Uterus (tissue), 2 donors: ENCODE measurements around the gene FBRS.

Experiments used
- POLR2A ChIP-seq, 2 donors: fragments of 450-650 bp; IDR thresholded peaks; one replicate each; pipeline ENCODE4 v1.6.1; 2016; ENCODE audit warnings: antibody characterized with exemption in 2 of 2, mild to moderate bottlenecking in 1 of 2, moderate library complexity in 1 of 2
- TF ChIP-seq, protein P1 (sequence below), 4 experiments: fragments of 200-600 bp in 2 of 4; fragments of 450-650 bp in 2 of 4; sonication (generic) in 2 of 4; IDR thresholded peaks; one replicate each; pipeline ENCODE4 v1.5.1; 2016 to 2019; ENCODE audit warnings: antibody characterized with exemption in 4 of 4, mild to moderate bottlenecking in 2 of 4, moderate library complexity in 1 of 4

DNA sequence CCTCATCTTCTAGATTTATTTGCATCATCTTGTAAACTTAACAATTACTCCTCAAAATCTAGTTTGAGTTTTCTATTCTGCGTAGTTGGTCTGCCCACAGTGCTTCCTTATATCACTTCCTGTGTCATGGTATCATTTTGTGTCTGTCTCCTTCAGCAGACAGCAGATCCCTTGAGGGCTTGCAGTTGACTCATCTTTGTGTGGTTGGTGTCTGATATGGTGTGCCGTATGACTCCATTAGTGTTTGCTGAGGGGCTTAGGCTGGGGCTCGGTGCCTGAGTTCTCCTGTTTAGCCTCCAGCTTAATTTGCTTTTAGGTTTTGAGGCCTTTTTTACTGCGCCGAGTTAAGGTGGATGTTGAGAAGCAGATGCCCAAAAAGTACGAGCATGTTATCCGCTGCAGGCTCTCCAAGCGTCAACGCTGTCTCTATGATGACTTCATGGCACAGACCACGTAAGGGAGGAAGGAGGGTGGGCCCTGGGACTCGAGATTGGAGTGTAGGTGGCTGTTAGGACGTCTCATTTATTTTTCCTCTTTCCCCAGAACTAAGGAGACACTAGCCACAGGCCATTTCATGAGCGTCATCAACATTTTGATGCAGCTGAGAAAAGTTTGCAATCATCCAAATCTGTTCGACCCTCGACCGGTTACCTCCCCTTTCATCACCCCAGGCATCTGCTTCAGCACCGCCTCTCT is 57.7 kb downstream of the FBRS start:
- TF ChIP-seq, protein P1, sequence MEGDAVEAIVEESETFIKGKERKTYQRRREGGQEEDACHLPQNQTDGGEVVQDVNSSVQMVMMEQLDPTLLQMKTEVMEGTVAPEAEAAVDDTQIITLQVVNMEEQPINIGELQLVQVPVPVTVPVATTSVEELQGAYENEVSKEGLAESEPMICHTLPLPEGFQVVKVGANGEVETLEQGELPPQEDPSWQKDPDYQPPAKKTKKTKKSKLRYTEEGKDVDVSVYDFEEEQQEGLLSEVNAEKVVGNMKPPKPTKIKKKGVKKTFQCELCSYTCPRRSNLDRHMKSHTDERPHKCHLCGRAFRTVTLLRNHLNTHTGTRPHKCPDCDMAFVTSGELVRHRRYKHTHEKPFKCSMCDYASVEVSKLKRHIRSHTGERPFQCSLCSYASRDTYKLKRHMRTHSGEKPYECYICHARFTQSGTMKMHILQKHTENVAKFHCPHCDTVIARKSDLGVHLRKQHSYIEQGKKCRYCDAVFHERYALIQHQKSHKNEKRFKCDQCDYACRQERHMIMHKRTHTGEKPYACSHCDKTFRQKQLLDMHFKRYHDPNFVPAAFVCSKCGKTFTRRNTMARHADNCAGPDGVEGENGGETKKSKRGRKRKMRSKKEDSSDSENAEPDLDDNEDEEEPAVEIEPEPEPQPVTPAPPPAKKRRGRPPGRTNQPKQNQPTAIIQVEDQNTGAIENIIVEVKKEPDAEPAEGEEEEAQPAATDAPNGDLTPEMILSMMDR (IDR thresholded peaks at IDR 0.05): no peak
- TF ChIP-seq POLR2A (IDR thresholded peaks at IDR 0.05): no peak
